NB4 (cell line): ENCODE measurements around the gene TRAK1.

Source experiments
- CTCF ChIP-seq: IDR thresholded peaks from one replicate; pipeline ENCODE4 v1.5.1; 2012; ENCODE audit warnings: low read depth, low read length
- MYC ChIP-seq: IDR thresholded peaks from 2 replicates; pipeline ENCODE4 v1.6.1; 2011; ENCODE audit warnings: low read depth, low read length
- POLR2A ChIP-seq: IDR thresholded peaks from 2 replicates; pipeline ENCODE4 v1.6.1; 2011; ENCODE audit warnings: mild to moderate bottlenecking; ENCODE audit not compliant: insufficient read length; ENCODE audit errors: extremely low read depth
- TF ChIP-seq, protein P1 (sequence below): IDR thresholded peaks from 2 replicates; pipeline ENCODE4 v1.6.1; 2011; ENCODE audit warnings: low read depth, low read length

GRCh38 chr3:42130007-42130328 is 38.8 kb downstream of the TRAK1 start:
- TF ChIP-seq CTCF (no peak), MYC (no peak), POLR2A (no peak)
- TF ChIP-seq, protein P1, sequence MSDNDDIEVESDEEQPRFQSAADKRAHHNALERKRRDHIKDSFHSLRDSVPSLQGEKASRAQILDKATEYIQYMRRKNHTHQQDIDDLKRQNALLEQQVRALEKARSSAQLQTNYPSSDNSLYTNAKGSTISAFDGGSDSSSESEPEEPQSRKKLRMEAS: no peak
